Activated CD8-positive, alpha-beta T cell treated with anti-CD3 and anti-CD28 coated beads for 36 hours (primary cell): ENCODE data around the gene MRTFA. TPM values are rescaled to one million over a fixed set of nuclear protein-coding genes. Genes with fewer than 3 reads are reported as not detected.

Experiments used
- ATAC-seq: fragments of 200-7000 bp; cut with Tn5 transposase; one replicate; pipeline ENCODE4 v1.10.0; 2021; ENCODE audit warnings: mild to moderate bottlenecking, moderate library complexity
- CTCF ChIA-PET: fragments of 350-600 bp; sonication (Branson Sonifier 250); formaldehyde crosslinking; loops from one replicate; lab custom pipeline; 2021; ENCODE audit warnings: antibody characterized with exemption; lab: Charles Lee
- POLR2A ChIA-PET: fragments of 350-600 bp; sonication (Branson Sonifier 250); formaldehyde crosslinking; loops from one replicate; lab custom pipeline; 2021; ENCODE audit warnings: antibody characterized with exemption; lab: Charles Lee
- DNase-seq: peaks from one replicate; pipeline ENCODE4 v3.0.0-alpha.2; 2020
- H3K27ac Mint-ChIP-seq: one replicate; pipeline ENCODE4 v1.8.0; 2021; ENCODE audit warnings: mild to moderate bottlenecking, mixed read lengths
- H3K27me3 Mint-ChIP-seq: one replicate; pipeline ENCODE4 v1.8.0; 2021; ENCODE audit warnings: mixed read lengths
- H3K36me3 Mint-ChIP-seq: one replicate; pipeline ENCODE4 v1.8.0; 2021; ENCODE audit warnings: low read depth, mixed read lengths
- H3K4me1 Mint-ChIP-seq: one replicate; pipeline ENCODE4 v1.8.0; 2021; ENCODE audit warnings: low read depth, mixed read lengths
- H3K4me3 Mint-ChIP-seq: one replicate; pipeline ENCODE4 v1.8.0; 2021; ENCODE audit warnings: mild to moderate bottlenecking, moderate library complexity, mixed read lengths
- H3K9me3 Mint-ChIP-seq: one replicate; pipeline ENCODE4 v1.8.0; 2021; ENCODE audit warnings: mixed read lengths
- CTCF ChIP-seq: fragments of 200-600 bp; IDR thresholded peaks from one replicate; pipeline ENCODE4 v1.8.0; 2022; ENCODE audit warnings: antibody characterized with exemption, mild to moderate bottlenecking
- intact Hi-C: fragments of 100-400 bp; cut with micrococcal nuclease; formaldehyde crosslinking; loops from one replicate; pipeline ENCODE4 v1.10.0; 2022
- total RNA-seq, 2 experiments: library from RNA; stranded (reverse); gene quantifications; one replicate each; pipeline ENCODE4 v1.2.3, GENCODE V29; 2021

MRTFA gene
- total RNA-seq, 2 experiments from 2014 or later: 37.4 to 40.0 TPM

GRCh38 chr22:40594924-40595323, 41.6 kb downstream of the MRTFA start:
- ATAC-seq: no peak
- intact Hi-C loops: no loop called here
- POLR2A ChIA-PET: interaction anchor here (1.2 kb wide), 1 partner anchor 14 kb away, joined by 3 read pairs; no protein-coding TSS in a partner anchor
- no peak for DNase-seq
- CTCF ChIA-PET: interaction anchor here (1.1 to 1.7 kb wide), 2 partner anchors 38 to 51 kb away, joined by 3 to 7 read pairs; no protein-coding TSS in a partner anchor
- H3K36me3 Mint-ChIP-seq: peaks cover 2% of the 10 kb centered on the region
- H3K27me3 Mint-ChIP-seq: no peaks in the 10 kb centered on the region
- no peak for TF ChIP-seq CTCF
- H3K9me3 Mint-ChIP-seq: no peaks in the 10 kb centered on the region
- no peak overlapping the region for H3K27ac Mint-ChIP-seq
- no peak overlapping the region for H3K4me3 Mint-ChIP-seq
- H3K4me1 Mint-ChIP-seq: peaks cover 42% of the 10 kb centered on the region

- H3K36me3 Mint-ChIP-seq: peaks cover 2% of the 10 kb centered on the region
- H3K4me1 Mint-ChIP-seq: peaks cover 42% of the 10 kb centered on the region
- TF ChIP-seq CTCF: no peak
- ChIA-PET POLR2A (no interaction called here), CTCF (interaction anchor here (1.3 to 1.7 kb wide), 2 partner anchors 12 to 52 kb away, joined by 6 to 7 read pairs; no protein-coding TSS in a partner anchor)
- intact Hi-C loops: no loop called here
- no peaks in the 10 kb centered on the region for H3K27me3 Mint-ChIP-seq
- DNase-seq: no peak
- H3K4me3 Mint-ChIP-seq: no peak overlapping the region
- H3K27ac Mint-ChIP-seq: no peak overlapping the region
- no peak for ATAC-seq
- H3K9me3 Mint-ChIP-seq: no peaks in the 10 kb centered on the region
These were observed 42.2 kb downstream of the MRTFA start for GRCh38 chr22:40594346-40594745.

DNA sequence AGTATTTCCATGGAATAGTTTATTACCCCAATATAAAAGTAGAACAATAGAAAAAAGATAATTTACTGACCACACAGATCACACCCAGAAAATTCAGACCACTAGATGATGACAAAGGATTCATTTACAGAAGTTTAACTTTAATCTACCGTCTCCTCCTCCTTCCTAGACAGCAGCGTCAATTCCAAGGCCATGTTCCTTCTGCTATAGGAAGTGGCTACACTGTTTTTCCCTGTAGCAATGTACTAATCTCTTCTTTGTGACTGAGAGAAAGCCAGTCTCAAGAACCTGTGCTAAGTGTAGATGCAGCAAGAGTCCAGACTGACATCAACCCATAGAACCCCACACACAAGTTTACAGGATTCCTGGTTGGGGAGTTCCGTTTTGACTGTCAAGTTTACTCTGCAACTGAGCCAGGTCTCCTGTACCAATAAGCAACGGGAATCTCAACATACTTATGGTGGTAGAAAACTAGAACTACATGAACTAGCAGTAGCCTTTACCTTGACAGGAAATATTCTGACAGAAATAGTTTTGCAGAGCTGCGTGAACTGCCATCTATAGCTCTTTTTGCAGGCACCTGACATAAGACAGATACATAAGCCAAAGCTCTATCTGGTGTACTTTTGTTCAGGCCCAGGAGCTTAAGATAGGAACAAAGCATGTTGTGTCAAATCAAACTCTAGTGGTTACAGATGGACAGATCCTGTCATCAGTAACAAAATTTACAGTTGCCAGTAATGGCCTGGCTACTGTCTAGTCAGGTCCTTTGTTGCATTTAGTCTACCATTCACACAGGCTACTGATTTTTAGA, 42.9 kb downstream of the MRTFA start:
- Mint-ChIP-seq H3K27ac (no peak overlapping the region), H3K36me3 (peaks cover 2% of the 10 kb centered on the region), H3K4me1 (peaks cover 42% of the 10 kb centered on the region), H3K4me3 (no peak overlapping the region), H3K27me3 (no peaks in the 10 kb centered on the region), H3K9me3 (no peaks in the 10 kb centered on the region)
- no peak for TF ChIP-seq CTCF
- no peak for ATAC-seq
- CTCF ChIA-PET: interaction anchor here (0.7 to 1.7 kb wide), 3 partner anchors 8 to 53 kb away, joined by 3 to 7 read pairs (median 6); no protein-coding TSS in a partner anchor
- intact Hi-C loops: no loop called here
- DNase-seq: no peak
- POLR2A ChIA-PET: no interaction called here

DNA sequence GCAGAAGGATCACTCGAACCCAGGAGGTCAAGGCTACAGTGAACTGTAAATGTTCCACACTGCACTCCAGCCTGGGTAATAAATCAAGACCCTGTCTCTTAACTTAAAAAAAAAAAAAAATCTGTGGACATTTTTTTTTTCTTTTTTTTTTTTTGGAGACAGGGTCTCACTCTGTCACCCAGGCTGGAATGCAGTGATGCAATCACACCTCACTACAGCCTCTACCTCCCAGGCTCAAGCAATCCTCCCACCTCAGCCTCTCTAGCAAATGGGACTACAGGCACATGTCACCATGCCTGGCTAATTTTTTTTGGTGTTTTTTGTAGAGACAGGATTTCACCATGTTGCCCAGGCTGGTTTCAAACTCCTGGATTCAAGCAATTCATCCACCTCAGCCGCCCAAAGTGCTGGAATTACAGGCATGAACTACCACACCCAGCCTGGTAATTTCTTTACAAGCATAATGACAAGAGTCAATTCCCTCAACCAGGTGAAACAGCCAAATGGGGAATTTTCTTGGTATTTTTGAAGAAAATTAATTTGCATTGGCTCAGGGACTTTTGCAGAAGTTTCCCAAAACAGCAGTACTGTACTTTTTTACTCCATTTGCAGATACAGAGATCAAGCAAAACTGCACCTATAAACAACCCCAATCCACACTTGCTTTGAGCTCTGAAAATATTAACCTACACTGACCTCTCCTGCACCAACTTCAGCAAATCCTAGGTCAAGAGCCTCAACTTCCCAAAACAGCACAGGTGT, 44.0 kb downstream of the MRTFA start:
- no peak for TF ChIP-seq CTCF
- peaks cover 36% of the 10 kb centered on the region for H3K4me1 Mint-ChIP-seq
- no peak overlapping the region for H3K4me3 Mint-ChIP-seq
- intact Hi-C loops: no loop called here
- no peak for ATAC-seq
- ChIA-PET POLR2A (no interaction called here), CTCF (no interaction called here)
- peaks cover 2% of the 10 kb centered on the region for H3K36me3 Mint-ChIP-seq
- H3K27me3 Mint-ChIP-seq: no peaks in the 10 kb centered on the region
- DNase-seq: no peak
- H3K27ac Mint-ChIP-seq: no peak overlapping the region
- H3K9me3 Mint-ChIP-seq: no peaks in the 10 kb centered on the region
